Peyer's patch (tissue), 4 donors: ENCODE data around the gene RASSF3.

Source experiments
- CTCF ChIP-seq, 6 experiments: fragments of 450-650 bp in 4 of 6; fragments of 200-600 bp in 2 of 6; sonication (generic) in 1 of 6; IDR thresholded peaks; one replicate each; pipeline ENCODE4 v1.5.1; 2017 to 2019; ENCODE audit warnings: antibody characterized with exemption in 6 of 6, mild to moderate bottlenecking in 3 of 6, moderate library complexity in 1 of 6
- POLR2A ChIP-seq, 2 donors: fragments of 450-650 bp; IDR thresholded peaks; one replicate each; pipeline ENCODE4 v1.5.1; 2017; ENCODE audit warnings: antibody characterized with exemption in 2 of 2, mild to moderate bottlenecking in 2 of 2, moderate library complexity in 2 of 2

GRCh38 chr12:64713376-64713775 is 103.1 kb downstream of the RASSF3 start:
- TF ChIP-seq CTCF (IDR thresholded peaks at IDR 0.05) (no peak), POLR2A (IDR thresholded peaks at IDR 0.05) (no peak)
